Superior temporal gyrus (tissue), 1 donor: ENCODE measurements around the gene CTSZ.
"Not testable (repeated sequence)": the region's sequence is repeated elsewhere in the genome, so short reads cannot be mapped to it uniquely, and the experiment has no call there.

ENCODE experiments used
- DNase-seq: peaks from one replicate; pipeline ENCODE4 v3.0.0-alpha.2; 2016; ENCODE audit errors: extremely low spot score

Gene CTSZ

DNA sequence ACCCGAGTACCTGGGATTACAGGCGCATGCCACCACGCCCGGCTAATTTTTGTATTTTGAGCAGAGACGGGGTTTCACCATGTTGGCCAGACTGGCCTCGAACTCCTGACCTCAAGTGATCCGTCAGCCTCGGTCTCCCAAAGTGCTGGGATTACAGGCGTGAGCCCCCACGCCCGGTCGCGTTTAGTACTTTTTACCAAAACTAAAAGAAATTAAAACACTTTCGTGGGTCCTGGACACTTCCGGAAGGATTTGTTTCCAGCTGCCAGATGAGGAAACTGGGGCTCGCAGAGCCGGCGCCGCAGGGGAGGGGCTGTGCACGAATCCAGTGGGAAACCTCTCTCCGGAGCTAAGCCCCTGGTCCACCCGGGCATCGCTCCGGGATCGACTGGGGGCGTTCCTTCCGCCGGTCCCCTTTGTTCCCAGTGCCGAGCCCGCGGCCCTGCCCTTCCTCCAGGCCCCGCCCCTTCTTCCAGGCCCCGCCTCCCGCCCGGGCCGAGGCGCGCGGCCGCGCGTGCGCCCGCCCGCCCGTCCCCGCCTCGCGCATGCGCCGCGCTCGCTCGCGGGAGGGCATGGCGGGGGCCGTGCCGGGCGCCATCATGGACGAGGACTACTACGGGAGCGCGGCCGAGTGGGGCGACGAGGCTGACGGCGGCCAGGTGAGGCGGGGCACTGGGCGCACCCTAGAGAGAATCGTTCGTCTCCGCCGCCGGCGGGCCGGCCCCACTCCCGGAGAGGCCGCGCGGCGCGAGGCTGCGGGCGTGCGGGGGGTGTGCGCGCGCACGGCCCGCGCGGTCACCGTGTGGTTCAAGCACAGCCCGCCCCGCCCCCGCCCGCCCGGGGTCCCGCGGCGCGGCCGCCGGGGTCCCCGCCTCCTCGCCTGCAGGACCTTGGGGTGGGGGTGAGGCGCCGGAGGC, 26.1 kb downstream of the CTSZ start, which contains the start of gene NELFCD:
Gene NELFCD (plus strand): TSS at position 546 of the 917 bp plus-strand sequence. CDS start 54 bp downstream, at position 600.
- peak; percentile 76 for DNase-seq

- DNase-seq, result no peak
These were observed 28.5 kb downstream of the CTSZ start for GRCh38 chr20:58978351-58979190.

DNA sequence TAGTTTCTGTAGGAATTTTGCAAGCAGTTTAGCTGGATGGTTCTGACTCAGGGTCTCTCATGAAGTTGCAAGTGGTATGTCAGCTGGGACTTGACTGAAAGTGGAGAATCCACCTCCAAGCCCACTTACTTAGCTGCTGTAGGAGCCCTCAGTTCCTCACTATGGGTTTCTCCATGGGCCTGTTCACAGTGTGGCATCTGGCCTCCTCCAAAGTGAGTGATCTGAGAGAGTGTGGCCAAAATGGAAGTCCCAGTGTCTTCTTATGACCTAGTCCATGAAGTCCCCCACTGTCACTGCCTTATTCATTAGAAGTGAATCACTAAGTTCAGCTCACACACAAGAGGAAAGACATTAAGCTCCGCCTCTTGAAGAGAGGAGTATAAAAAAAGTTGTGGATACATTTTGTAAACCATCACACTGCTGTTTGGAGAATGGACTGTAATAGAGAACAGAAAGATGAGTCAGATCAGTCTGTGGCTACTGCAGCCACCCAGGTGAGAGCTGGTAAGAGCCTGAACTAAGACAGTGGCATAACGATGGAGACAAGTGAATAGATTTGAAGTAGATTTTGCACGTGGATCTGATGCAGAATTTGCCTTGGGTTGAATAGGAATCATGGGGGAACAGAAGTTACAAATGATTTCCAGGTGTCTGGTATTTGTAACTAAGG, 30.9 kb downstream of the CTSZ start:
- DNase-seq, result no peak

DNA sequence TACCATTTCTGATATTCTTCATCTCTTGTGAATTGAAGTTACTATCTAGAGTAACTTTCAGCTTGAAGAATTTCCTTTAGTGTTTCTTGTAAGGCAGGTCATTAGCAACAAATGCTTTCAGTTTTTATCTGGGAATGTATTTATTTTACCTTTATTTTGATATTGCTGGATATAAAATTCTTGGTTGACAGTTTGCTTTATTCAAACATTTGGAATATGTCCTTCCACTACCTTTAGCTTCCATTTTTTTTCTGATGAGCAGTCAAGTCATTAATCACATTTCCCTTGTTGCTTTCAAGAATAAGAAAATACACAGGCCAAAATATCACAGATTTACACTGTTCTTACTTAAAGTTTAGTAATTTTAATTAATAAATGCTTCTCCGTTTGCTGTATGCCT, 31.7 kb downstream of the CTSZ start:
- no peak for DNase-seq

DNA sequence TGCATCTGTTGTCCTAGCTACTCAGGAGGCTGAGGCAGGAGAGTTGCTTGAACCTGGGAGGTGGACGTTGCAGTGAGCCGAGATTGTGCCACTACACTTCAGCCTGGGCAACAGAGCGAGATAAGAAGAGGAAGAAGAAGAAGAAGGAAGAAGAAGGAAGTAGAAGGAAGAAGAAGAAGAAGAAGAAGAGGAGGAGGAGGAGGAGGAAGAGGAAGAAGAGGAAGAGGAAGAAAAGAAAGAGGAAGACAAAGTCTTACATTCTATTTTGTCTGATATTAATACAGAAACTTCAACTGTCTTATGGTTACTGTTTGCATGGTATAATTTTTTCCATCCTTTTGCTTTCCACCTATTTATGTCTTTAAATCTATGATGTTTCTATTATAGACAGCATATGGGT, 33.2 kb downstream of the CTSZ start:
- no peak for DNase-seq

- no peak for DNase-seq
These were observed 33.9 kb downstream of the CTSZ start for GRCh38 chr20:58973179-58973578.

- DNase-seq, result no peak
These were observed 35.6 kb downstream of the CTSZ start for GRCh38 chr20:58971429-58971828.

- no peak for DNase-seq
These were observed 36.9 kb downstream of the CTSZ start for GRCh38 chr20:58970146-58970545.

DNA sequence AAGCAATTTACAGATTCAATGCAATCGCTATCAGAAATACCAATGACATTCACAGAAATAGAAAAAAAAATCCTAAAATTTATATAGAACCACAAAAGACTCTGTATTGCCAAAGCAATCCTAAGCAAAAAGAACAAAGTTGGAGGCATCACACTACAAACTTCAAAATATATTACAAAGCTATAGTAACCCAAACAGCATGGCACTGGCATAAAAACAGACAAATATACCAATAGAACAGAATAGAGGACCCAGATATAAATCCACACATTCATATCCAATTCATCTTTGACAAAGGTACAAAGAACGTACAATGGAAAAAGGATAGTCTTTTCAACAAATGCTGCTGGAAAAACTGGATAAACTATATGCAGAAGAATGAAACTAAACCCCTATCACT, 37.6 kb downstream of the CTSZ start:
- no peak for DNase-seq

GRCh38 chr20:58967652-58968429, 39.2 kb downstream of the CTSZ start:
- DNase-seq, result no peak

DNA sequence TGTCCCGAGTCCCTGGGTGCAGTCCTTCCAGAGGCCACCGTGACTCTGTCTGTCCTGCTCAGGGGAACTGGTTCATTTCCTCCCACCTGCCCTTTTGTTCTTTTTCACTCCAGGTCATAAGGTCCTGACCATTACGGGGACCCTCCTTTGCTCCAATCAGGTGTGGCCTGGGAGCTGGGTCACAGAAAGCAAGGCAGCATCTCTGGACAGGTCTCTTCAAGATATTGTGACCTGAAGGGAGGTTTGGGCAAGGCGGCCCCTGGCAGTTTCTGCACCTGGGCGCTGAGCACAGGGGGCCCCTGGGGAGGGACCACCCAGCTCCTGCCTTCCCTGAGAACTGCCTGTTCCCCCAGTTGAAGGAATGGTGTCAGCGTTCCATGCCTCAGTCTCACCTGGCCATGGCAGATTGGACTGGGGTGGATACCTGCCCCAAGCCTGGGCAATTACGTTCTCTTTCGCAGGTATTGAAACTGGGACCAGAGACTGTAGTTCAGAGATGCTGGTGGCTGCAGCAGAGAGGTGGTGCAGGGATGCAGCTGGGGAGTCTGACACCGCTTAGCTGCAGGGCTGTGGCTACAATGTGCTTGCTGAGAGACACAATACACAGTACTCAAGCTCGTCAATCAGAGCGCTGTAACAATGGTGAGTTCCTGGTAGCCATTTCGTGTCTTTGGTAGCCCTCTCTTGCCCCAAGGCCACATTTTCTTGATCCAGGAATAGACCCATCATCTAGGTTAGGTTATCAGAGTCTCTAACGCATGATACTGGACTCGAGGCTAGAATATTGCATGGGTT, 41.6 kb downstream of the CTSZ start:
- no peak for DNase-seq

GRCh38 chr20:58963922-58964321, 43.1 kb downstream of the CTSZ start:
- not testable (repeated sequence) for DNase-seq

DNA sequence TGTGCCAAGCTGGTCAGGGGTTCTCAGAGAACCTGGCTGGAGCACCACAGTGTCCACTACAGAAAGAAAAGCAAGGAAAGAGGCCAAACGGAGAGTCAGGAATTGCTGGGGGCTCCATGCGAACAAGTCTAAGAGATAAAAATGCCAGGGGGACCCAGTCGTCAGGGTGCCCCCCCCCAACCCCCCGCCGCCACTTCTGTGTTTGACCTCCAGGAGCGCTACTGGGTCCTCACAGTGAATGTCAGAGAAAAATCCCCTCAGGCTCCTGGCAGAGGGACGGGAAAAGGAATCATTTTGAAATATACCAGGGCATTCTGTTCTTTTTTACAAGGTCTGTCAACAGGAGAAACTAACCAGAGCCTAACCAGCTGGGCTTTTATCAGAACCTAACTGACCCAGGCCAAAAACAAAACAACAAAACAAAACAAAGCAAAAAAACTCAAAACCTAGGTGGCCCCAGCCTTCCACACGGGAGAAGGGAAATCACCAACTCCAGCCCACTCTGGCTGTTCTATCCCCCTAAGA, 43.9 kb downstream of the CTSZ start:
- DNase-seq, result no peak

- no peak for DNase-seq
These were observed 47.4 kb downstream of the CTSZ start for GRCh38 chr20:58959652-58960051.

DNA sequence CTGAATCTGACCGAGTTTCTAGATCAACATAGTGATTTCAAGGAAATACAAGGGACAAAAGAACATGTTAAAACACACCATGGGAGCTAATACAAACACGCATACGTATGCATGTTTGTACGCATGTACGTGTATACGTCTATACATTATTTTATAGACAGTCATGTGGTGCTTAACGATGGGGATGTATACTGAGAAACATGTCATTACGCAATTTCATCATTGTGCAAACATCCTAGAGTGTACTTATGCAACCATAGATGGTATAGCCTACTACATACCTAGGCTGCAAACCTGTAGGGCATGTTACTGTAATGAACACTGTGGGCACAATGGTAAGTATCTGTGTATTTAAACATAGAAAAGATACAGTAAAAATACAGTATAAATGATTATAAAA, 51.0 kb downstream of the CTSZ start:
- no peak for DNase-seq

GRCh38 chr20:58953050-58953449, 54.0 kb downstream of the CTSZ start:
- no peak for DNase-seq

- DNase-seq, result no peak
These were observed 56.5 kb downstream of the CTSZ start for GRCh38 chr20:58950603-58951002.

DNA sequence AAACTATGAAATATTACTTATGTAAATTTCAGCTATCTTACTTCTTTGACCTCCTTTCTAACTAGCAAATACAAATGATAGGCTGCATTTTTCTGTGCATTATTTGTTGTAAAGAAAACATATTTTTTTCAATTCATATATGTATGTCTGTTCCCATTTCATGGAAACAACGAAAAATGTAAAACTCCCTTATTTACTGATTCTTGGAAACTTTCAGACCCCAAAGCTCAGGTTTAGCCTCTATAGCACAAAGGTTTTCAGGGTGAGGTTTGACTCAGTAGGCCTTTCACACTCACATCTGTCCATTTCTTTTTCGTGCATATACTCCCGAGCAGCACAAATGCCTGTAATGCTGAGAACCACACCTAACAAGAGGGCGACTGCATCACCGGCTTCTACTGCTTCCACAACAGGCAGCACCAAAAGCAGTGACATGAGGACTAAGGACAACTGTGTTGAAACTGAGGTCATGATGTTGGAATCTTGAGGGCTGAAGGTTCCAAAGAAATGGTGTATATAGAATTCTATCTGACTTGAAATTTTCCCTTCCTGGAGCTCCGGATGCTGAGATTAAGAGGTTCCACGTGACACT, 59.2 kb downstream of the CTSZ start:
- not testable (repeated sequence) for DNase-seq

DNA sequence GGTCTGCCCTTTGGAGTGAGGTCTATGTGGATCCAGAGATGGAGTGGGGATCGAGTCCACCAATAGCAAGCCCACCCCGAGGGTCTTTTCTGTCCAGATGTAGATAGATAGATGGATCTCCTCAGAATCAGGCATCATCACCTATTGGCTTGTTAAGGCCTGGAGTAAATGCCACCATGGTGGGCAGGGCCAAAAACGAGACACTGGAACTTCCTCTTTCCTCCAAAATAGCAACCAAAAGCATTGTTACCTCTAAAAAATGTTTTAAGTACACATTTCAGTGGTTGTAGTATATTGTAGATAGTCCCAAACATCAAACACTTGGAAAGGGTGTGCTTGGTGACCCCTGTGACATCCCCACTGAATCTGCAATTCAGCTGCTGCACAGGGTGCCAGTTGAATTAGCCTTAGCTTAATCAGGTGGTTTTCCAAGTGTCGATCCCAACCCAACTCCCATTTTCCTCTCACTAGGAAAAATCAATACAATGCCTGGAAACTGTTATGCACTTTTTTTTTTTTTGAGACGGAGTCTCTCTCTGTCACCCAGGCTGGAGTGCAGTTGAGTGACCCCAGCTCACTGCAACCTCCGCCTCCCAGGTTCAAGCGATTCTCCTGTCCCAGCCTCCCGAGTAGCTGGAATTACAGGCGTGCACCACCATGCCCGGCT, 61.0 kb downstream of the CTSZ start:
- DNase-seq, result no peak
